HG02973 (cell line): ENCODE results near the gene HBA2.
"Not testable (repeated sequence)": the region's sequence is repeated elsewhere in the genome, so short reads cannot be mapped to it uniquely, and the experiment has no call there.

Experiments
- ATAC-seq: cut with Tn5 transposase; IDR thresholded peaks from one replicate; pipeline ENCODE4 v1.9.1; 2021; ENCODE audit warnings: moderate library complexity; ENCODE audit not compliant: unreplicated experiment

HBA2 gene

GRCh38 chr16:172374-172941, at the start of gene HBA2:
HBA2 (plus strand) TSS chr16:172876; CDS start chr16:172913, 37 bp downstream.
- ATAC-seq = not testable (repeated sequence)

GRCh38 chr16:123558-124350, 48.9 kb upstream of the HBA2 start:
- not testable (repeated sequence) for ATAC-seq

- no peak for ATAC-seq
Measured at GRCh38 chr16:125011-125410, 47.7 kb upstream of the HBA2 start.

- ATAC-seq = no peak
Measured at GRCh38 chr16:129075-129474, 43.6 kb upstream of the HBA2 start.

GRCh38 chr16:130533-131173, 42.0 kb upstream of the HBA2 start:
- ATAC-seq = no peak

- no peak for ATAC-seq
Measured at GRCh38 chr16:132120-132519, 40.6 kb upstream of the HBA2 start.

GRCh38 chr16:133716-134115, 39.0 kb upstream of the HBA2 start:
- no peak for ATAC-seq

DNA sequence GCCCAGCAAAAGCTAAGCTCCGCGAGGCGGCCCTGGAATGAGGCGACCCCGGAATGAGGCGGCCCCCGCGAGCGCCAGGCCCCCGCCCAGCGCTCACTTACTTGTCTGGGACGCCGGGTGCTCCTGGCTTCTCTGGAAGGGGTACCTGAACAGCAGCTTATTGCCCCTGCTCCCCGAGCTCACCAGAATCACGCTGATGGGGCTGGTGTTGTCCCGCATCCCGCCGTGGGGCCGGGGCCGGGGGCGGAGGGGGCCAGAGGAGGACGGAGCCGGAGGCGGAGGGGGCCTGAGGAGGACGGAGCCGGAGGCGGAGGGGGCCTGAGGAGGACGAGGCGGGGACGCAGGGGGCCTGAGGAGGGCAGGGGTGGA, 34.6 kb upstream of the HBA2 start:
- ATAC-seq = no peak

- no peak for ATAC-seq
Measured at GRCh38 chr16:140175-140857, 32.4 kb upstream of the HBA2 start.

GRCh38 chr16:142405-142967, 30.2 kb upstream of the HBA2 start:
- ATAC-seq = no peak

- ATAC-seq = no peak
Measured at GRCh38 chr16:143047-143446, 29.6 kb upstream of the HBA2 start.

DNA sequence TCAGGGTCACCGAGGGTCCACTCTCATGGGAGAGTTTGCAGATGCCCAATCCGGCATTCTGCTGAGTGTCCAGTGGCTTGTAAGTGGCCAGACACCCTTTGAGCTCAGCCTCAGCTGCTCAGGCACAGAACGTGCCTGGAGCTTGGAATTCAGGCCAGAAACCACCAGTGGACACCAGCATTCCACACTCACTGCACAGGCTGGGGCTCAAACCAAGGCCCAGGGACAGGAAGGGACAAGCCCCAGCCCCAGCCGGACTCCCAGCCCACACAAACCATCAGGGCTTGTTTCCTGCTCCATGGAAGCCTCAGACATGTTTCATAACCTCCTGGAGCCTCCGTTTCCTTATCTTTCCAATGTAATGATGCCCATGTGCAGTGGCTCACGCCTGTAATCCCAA, 29.2 kb upstream of the HBA2 start:
- ATAC-seq = no peak

- no peak for ATAC-seq
Measured at GRCh38 chr16:144797-145252, 27.9 kb upstream of the HBA2 start.

- ATAC-seq = no peak
Measured at GRCh38 chr16:146646-147045, 26.0 kb upstream of the HBA2 start.

DNA sequence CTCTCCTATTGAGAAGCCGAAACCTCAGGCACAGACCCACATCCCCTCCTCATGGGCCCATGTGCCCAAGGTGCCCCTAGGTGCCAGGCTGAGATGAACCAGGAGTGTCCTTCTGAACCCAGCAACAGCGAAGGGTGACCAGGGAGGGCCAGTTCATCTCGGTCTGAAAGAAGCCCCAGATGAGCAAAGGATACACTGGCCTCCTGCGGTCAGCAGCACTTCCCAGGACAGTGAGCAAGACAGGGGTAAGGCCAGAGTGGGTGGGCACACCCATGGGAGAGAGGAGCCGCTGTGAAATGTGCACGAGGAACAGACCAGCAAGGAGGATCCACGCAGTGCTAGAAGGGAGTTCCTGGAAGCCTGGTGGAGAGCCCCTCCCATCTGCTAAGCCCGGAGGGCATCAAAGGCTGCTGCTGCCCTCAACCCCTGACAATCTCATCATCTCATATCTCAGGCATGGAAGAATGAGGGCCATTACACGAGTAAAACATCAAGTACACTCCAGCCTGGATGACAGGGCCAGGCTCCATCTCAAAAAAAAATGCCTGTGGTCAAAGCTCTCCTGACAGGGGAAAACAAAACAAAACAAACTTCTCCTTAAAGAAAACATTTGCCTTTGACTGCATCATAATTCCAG, 23.5 kb upstream of the HBA2 start:
- ATAC-seq = no peak

DNA sequence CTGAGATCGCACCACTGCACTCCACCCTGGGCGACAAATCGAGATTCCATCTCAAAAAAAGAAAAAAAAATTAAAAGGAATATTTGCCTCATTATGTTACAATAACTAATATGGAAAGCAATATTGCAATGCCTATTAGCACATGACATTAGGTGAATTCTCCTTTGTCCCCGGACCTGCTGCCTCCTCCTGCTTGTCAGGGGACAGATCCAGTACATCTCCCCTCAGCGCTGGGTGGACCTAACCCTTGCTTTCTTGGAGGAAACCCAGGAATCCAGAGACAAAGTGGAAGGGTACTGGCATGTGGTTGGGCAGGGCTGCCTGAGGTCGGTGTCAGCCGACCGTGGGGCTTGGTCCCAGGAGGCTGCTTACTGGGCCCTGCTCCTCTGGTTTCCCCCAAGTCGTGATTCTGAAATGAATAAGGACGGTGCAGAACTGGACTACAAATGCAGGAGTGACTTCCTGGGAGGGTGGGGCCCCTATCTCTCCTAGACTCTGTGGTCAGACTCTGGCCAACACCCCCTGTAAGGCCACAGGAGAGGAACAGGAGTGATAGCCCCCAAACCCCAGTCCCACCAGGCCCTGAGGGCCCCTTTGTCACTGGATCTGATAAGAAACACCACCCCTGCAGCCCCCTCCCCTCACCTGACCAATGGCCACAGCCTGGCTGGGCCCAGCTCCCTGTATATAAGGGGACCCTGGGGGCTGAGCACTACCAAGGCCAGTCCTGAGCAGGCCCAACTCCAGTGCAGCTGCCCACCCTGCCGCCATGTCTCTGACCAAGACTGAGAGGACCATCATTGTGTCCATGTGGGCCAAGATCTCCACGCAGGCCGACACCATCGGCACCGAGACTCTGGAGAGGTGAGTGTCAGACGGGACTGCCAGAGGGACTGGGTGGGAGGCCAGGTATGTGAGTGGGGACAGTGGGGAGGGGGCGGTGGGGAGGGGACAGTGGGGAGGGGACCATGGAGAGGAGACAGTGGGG, 20.2 kb upstream of the HBA2 start, which contains the start of gene HBZ:
TSS of gene HBZ (plus strand) at position 504 of the 988 bp plus-strand sequence. CDS start at position 770, 266 bp downstream.
- no peak for ATAC-seq

DNA sequence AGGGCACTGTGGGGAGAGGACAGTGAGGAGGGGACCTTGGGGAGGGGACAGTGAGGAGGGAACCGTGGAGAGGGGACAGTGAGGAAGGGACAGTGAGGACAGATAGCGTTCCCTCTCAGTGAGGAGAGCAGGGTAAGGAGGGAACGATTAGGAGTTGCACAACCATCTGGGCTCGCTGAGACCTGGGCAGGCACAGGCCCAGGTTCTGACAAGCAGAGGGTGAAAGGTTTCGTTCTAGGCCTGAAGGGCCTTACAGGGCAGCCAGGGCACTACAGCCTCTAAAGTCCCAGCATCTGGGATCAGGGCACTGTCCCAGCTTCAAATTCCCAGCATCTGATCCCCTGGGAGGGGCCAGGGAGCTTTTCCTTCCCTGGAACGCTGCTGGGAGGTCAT, 19.6 kb upstream of the HBA2 start:
- not testable (repeated sequence) for ATAC-seq

- not testable (repeated sequence) for ATAC-seq
Measured at GRCh38 chr16:153550-154216, 19.0 kb upstream of the HBA2 start.
